Uterus (tissue), 4 donors: ENCODE results near the gene C6orf52. TPM values are rescaled to one million over a fixed set of nuclear protein-coding genes. Genes with fewer than 3 reads are reported as not detected.

Source experiments
- DNase-seq, 2 donors: peaks; one replicate each; pipeline ENCODE4 v3.0.0-alpha.2; 2019 to 2020
- H3K27ac ChIP-seq, 2 donors: fragments of 200-600 bp; sonication (generic); 1 replicate in 1 of 2; 2 replicates in 1 of 2; pipeline ENCODE4 v1.5.1; 2016 to 2018
- H3K27me3 ChIP-seq, 2 donors: fragments of 200-600 bp; sonication (generic); one replicate each; pipeline ENCODE4 v1.5.1; 2018 to 2019; ENCODE audit warnings: control low read depth in 1 of 2
- H3K36me3 ChIP-seq, 2 donors: fragments of 200-600 bp; sonication (generic); one replicate each; pipeline ENCODE4 v1.5.1; 2019; ENCODE audit warnings: control low read depth in 1 of 2
- H3K4me1 ChIP-seq, 2 donors: fragments of 200-600 bp; sonication (generic); one replicate each; pipeline ENCODE4 v1.5.1; 2018 to 2019; ENCODE audit warnings: control low read depth in 1 of 2
- H3K4me3 ChIP-seq, 2 donors: fragments of 200-600 bp; sonication (generic); 1 replicate in 1 of 2; 2 replicates in 1 of 2; pipeline ENCODE4 v1.5.1; 2018 to 2019; ENCODE audit warnings: mild to moderate bottlenecking in 1 of 2
- H3K9me3 ChIP-seq, 2 donors: fragments of 200-600 bp; sonication (generic); one replicate each; pipeline ENCODE4 v1.5.1; 2019; ENCODE audit warnings: control low read depth in 1 of 2
- POLR2A ChIP-seq, 2 donors: fragments of 450-650 bp; IDR thresholded peaks; one replicate each; pipeline ENCODE4 v1.6.1; 2016; ENCODE audit warnings: antibody characterized with exemption in 2 of 2, mild to moderate bottlenecking in 1 of 2, moderate library complexity in 1 of 2
- intact Hi-C: fragments of 100-400 bp; cut with DNase I; formaldehyde crosslinking; loops from one replicate; pipeline ENCODE4 v1.15.1; 2023; ENCODE audit warnings: low total_unique reads
- total RNA-seq, 4 donors: library from RNA; depleted of rRNA in 3 of 4; stranded (reverse); fragments of >200 nt in 3 of 4; gene quantifications; one replicate each; pipeline versions ENCODE4 v1.1.0 to v1.2.4, GENCODE V29; 2014 to 2023
- TF ChIP-seq, protein P1 (sequence below), 4 experiments: fragments of 200-600 bp in 2 of 4; fragments of 450-650 bp in 2 of 4; sonication (generic) in 2 of 4; IDR thresholded peaks; one replicate each; pipeline ENCODE4 v1.5.1; 2016 to 2019; ENCODE audit warnings: antibody characterized with exemption in 4 of 4, mild to moderate bottlenecking in 2 of 4, moderate library complexity in 1 of 4
- donor health status: DM: yes; HTN: yes; CAD: no.

Gene C6orf52
- total RNA-seq, 4 donors from 2014 or later = 79.7 TPM; not detected in 3

DNA sequence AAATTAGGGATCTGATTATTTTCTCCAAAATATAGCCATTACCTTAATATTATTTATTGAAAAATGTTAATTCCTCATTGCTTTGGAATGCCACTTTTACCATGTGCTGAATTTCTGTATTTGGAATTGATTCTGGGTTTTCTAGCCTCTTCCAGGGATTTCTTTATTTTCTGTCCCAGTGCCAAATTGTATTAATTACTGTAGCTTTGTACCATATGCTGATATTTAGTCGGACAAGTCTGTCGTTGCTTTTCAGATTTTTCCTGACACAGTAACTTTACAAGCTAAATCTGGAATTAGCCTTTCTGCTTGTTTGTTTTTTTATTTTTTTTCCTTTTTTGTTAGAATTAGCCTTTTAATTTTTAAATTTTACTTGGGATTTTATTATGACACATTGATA lies 42.3 kb upstream of the C6orf52 start:
- intact Hi-C loops = no loop called here
- no peak overlapping the region for H3K27ac ChIP-seq
- H3K9me3 ChIP-seq = no peaks in the 10 kb centered on the region
- TF ChIP-seq, protein P1, sequence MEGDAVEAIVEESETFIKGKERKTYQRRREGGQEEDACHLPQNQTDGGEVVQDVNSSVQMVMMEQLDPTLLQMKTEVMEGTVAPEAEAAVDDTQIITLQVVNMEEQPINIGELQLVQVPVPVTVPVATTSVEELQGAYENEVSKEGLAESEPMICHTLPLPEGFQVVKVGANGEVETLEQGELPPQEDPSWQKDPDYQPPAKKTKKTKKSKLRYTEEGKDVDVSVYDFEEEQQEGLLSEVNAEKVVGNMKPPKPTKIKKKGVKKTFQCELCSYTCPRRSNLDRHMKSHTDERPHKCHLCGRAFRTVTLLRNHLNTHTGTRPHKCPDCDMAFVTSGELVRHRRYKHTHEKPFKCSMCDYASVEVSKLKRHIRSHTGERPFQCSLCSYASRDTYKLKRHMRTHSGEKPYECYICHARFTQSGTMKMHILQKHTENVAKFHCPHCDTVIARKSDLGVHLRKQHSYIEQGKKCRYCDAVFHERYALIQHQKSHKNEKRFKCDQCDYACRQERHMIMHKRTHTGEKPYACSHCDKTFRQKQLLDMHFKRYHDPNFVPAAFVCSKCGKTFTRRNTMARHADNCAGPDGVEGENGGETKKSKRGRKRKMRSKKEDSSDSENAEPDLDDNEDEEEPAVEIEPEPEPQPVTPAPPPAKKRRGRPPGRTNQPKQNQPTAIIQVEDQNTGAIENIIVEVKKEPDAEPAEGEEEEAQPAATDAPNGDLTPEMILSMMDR (IDR thresholded peaks at IDR 0.05) = no peak
- no peaks in the 10 kb centered on the region for H3K4me1 ChIP-seq
- H3K27me3 ChIP-seq = no peaks in the 10 kb centered on the region
- H3K36me3 ChIP-seq = no peaks in the 10 kb centered on the region
- DNase-seq = no peak
- no peak overlapping the region for H3K4me3 ChIP-seq

DNA sequence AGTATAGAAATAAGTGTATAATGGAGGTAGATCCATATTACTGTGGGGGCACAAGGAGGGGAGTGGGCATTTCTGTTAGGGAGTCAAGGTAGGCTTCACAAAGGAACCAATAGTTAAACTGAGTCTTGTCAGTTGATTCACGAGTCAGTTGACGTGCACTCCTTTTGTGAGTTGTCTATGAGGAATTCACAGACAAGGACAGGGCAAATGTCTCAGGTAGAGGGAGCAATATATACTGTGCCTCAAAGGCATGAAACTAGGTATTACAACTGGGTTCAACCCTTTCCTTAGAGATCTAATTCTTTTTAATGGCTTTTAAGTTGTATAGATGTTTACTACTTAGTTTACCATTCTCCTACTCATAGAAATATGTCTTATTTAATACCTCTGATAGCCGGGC lies 39.4 kb upstream of the C6orf52 start:
- no peak overlapping the region for H3K4me3 ChIP-seq
- no peaks in the 10 kb centered on the region for H3K4me1 ChIP-seq
- H3K9me3 ChIP-seq = no peaks in the 10 kb centered on the region
- H3K36me3 ChIP-seq = no peaks in the 10 kb centered on the region
- TF ChIP-seq, protein P1 (IDR thresholded peaks at IDR 0.05) = no peak
- TF ChIP-seq POLR2A (IDR thresholded peaks at IDR 0.05) = no peak
- no peak for DNase-seq
- intact Hi-C loops = no loop called here
- no peaks in the 10 kb centered on the region for H3K27me3 ChIP-seq
- H3K27ac ChIP-seq = no peak overlapping the region

DNA sequence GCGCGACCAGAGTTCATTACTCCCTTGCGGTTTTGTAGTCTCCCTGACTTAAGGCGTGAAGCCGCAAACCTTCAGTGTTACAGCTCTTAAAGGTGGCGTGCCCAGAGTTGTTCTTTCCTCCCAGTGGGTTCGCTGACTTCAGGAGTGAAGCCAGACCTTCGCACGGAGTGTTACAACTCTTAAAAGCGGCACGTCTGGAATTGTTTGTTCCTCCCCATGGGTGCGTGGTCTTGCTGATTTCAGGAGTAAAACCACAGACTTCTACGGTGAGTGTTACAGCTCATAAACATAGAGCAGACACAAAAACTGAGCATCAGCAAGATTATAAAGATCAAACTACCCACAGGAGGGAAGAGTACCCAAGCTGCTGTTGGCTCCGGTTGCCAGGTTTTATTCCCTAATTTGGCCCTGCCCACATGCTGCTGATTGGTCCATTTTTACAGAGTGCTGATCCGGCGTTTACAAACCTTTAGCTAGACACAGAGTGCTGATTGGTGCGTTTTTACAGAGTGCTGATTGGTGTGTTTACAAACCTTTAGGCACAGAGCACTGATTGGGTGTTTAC lies 38.8 kb upstream of the C6orf52 start:
- Histone ChIP-seq H3K27ac (no peak overlapping the region), H3K27me3 (no peaks in the 10 kb centered on the region), H3K9me3 (no peaks in the 10 kb centered on the region), H3K36me3 (no peaks in the 10 kb centered on the region), H3K4me3 (no peak overlapping the region), H3K4me1 (no peaks in the 10 kb centered on the region)
- TF ChIP-seq POLR2A (IDR thresholded peaks at IDR 0.05) = no peak
- TF ChIP-seq, protein P1 (IDR thresholded peaks at IDR 0.05) = no peak
- intact Hi-C loops = no loop called here
- DNase-seq = no peak

DNA sequence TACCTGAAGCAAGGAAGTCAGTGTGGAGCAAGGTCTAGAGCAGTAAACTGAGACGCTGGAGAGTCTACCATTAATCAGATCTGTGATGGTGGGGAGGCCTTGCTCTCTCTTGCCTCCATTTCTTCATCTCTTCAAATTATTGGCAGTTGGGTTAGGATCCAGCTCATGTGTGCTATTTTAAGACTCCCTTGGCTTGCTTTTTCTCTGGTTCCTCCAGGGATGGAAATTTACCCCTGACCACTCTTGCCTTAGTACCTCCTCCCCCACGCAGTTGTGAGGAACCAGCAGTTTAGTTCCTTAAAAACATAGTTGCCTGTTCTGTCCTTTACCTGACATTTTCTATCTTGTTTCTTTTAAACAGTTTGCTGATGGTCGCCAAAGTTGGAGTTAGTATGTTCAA lies 35.8 kb upstream of the C6orf52 start:
- no peak overlapping the region for H3K27ac ChIP-seq
- intact Hi-C loops = no loop called here
- no peak overlapping the region for H3K4me3 ChIP-seq
- no peaks in the 10 kb centered on the region for H3K36me3 ChIP-seq
- H3K9me3 ChIP-seq = no peaks in the 10 kb centered on the region
- DNase-seq = no peak
- no peaks in the 10 kb centered on the region for H3K4me1 ChIP-seq
- no peaks in the 10 kb centered on the region for H3K27me3 ChIP-seq
- TF ChIP-seq POLR2A (IDR thresholded peaks at IDR 0.05) = no peak
- TF ChIP-seq, protein P1 (IDR thresholded peaks at IDR 0.05) = no peak

DNA sequence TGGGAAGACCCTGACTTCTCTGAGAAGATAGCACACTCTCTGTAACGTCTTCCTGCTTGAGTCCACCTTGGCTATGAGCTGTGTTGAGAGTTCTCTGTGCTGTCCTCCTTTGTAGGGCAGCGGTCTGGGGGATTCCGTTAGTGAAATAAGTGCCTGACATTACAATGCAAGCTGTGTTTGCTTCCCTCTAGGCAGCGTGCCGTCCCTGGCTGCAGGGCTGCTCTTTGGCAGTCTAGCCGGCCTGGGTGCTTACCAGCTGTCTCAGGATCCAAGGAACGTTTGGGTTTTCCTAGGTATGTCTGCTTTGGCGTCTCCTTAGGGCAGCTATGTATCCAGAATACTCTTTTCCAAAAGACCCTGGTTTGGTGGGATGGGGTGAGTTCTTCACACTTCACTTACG lies 31.3 kb upstream of the C6orf52 start:
- Histone ChIP-seq H3K27ac (no peak overlapping the region), H3K4me3 (no peak overlapping the region), H3K27me3 (no peaks in the 10 kb centered on the region), H3K4me1 (peaks cover 7 to 14% of the 10 kb centered on the region in 2 donors), H3K9me3 (no peaks in the 10 kb centered on the region), H3K36me3 (no peaks in the 10 kb centered on the region)
- TF ChIP-seq, protein P1 (IDR thresholded peaks at IDR 0.05) = no peak
- TF ChIP-seq POLR2A (IDR thresholded peaks at IDR 0.05) = no peak
- intact Hi-C loops = no loop called here
- no peak for DNase-seq
